ENCODE results near the gene TMEM250. TPM values are rescaled to one million over a fixed set of nuclear protein-coding genes. Genes with fewer than 3 reads are reported as not detected.
"Not testable (repeated sequence)": the region's sequence is repeated elsewhere in the genome, so short reads cannot be mapped to it uniquely, and the experiment has no call there.

Gene TMEM250
- polyA plus RNA-seq, 3 donors: 16.2 to 22.9 (median 19.7) TPM

GRCh38 chr9:136151214-136151804, 32.6 kb upstream of the TMEM250 start:
- DNase-seq (ENCODE audit: extremely low read depth in 1 of 11, low read depth in 9 of 11, low spot score in 4 of 11): no peak

DNA sequence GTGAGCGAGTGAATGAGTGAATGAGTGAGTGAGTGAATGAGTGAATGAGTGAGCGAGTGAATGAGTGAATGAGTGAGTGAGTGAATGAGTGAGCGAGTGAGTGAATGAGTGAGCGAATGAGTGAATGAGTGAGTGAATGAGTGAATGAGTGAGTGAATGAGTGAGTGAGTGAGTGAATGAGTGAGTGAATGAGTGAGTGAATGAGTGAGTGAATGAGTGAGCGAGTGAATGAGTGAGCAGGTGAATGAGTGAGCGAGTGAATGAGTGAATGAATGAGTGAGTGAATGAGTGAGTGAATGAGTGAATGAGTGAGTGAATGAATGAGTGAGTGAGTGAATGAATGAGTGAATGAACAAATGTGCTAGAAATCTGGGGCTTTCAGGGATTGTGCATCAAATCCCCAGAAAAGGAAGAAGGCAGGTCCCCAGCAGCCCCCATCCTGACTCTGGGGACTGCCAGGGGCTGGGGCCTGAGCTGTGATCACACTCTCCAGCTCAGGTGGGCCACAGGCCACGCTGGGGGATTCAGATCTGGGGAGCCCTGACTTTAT, 32.1 kb upstream of the TMEM250 start:
- DNase-seq (ENCODE audit: extremely low read depth in 1 of 11, low read depth in 9 of 11, low spot score in 4 of 11): not testable (repeated sequence)

DNA sequence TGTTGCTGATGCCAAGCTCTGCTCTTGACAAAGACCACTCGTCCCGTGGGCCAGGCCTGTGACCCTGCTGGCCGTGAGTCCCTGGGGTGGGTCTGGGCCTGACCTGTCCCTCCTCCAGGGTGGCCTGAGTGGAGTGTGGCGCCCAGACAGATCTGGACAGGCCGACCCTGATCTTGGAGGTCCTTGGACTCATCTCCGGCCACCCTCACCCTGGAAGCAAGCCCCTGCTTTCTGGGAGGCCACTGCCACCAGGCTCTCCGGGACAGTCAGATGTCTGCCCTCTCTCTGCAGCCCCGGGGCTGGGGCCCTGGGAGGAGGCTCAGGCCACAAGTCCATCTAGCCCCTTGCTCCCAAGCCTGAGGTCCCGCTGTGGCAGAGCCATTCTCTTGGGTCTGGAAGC, 31.2 kb upstream of the TMEM250 start:
- DNase-seq (ENCODE audit: extremely low read depth in 1 of 11, low read depth in 9 of 11, low spot score in 4 of 11): no peak

- no peak for DNase-seq (ENCODE audit: extremely low read depth in 1 of 11, low read depth in 9 of 11, low spot score in 4 of 11)
Observed at GRCh38 chr9:136149337-136149736, 30.7 kb upstream of the TMEM250 start.

GRCh38 chr9:136148766-136149165, 30.1 kb upstream of the TMEM250 start:
- no peak for DNase-seq (ENCODE audit: extremely low read depth in 1 of 11, low read depth in 9 of 11, low spot score in 4 of 11)

GRCh38 chr9:136147890-136148714, 29.4 kb upstream of the TMEM250 start:
- DNase-seq (ENCODE audit: extremely low read depth in 1 of 11, low read depth in 9 of 11, low spot score in 4 of 11): no peak

DNA sequence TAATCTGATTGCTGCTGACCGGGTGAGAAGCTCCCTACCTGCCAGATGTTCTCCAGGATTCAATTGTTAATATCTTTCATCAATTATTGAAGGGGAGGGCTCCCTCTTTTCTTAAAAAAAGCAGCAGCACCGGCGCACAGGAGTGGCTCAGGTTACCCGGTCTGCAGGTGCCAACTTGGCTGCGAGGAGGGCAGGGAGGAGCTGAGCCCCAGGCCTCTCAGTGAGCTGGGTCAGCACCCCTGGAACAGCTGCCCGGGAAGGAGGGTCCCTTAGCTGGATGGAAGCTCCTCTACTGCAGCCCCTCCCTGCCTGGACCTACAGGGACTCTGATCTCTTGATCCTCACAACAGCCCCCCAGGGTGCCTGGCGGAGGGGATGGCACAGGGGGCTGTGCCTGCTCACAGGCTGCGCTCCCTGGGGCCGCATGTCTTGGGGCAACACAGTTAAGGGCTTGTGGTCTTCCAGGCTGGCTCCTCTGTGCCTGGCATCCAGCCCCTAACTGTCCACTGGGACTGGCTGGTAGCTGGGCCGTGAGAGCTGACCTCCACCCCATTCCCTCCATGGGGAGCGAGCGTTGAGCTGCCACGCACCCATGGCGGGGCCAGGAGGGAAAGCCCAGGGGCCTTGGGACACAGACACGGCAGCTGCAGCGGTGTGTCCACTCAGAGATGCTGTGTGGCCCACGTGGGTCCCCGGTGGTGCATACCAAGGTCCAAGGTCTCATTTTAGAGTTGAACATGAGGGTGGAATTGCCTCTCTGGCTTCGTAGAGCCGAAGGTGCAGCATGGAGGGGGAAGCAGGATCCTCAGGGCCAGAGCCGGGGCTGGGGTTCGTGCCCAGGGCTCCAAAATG, 28.6 kb upstream of the TMEM250 start:
- no peak for DNase-seq (ENCODE audit: extremely low read depth in 1 of 11, low read depth in 9 of 11, low spot score in 4 of 11)

DNA sequence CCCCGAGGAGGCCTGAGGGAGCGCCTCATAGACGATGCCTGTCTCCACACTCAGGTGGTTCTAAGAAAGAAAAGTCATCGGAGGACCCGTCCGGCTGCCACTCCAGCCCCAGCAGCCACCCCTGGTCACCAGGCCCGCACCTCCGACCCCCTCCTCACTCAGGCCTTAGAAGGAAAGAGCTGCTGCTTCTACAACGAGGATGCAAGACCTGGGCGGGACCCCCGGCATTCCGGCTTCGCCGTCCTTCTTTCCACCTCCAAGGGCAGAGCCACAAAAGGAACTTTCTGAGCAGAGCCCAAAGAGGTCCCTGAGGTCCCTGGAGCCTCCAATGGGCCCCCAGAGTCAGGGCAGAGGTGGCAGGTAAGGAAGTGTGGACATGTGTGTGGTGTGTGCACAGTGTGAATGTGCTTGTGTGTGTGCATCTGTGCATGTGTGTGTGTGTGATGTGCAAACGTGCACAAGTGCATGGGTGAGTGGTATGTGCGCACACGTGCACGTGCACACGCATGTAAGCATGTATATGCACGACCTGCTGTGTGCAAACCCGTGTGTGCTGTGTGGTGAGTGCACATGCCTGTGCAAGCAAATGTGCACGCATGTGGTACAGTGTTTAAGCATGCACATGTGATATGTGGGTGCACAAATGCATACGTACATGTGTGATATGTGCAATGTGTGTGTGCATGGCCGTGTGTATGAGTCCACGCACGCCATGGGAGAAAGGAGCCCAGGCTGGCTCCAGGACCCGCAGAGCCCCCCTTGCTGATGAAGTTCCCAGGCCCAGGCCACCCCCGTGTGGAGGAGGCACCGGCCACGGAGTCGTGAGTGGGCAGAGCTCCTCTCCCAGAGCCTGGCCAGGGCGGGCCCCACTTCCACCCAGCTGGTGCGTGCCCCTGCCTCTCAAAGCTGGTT, 27.7 kb upstream of the TMEM250 start:
- no peak for DNase-seq (ENCODE audit: extremely low read depth in 1 of 11, low read depth in 9 of 11, low spot score in 4 of 11)

DNA sequence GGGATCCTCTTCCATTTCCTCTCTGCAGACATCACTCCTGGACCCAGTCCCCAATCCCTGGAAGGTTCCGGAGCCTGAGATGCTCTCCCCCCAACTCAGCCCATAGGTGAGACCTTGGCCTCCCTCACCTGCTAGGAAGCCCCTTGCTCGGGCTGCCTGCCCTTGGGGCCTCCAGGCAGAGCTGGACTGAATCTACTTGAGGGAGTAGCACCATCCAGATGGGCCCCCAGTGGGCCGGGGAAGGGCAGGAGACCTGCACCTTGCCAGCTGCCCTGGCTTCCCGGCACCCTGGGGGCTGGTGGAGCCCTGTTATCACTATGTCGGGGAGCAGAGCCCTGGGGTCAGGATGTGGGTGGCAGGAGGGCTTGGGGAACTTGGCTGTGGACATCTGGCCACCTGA, 26.9 kb upstream of the TMEM250 start:
- no peak for DNase-seq (ENCODE audit: extremely low read depth in 1 of 11, low read depth in 9 of 11, low spot score in 4 of 11)

DNA sequence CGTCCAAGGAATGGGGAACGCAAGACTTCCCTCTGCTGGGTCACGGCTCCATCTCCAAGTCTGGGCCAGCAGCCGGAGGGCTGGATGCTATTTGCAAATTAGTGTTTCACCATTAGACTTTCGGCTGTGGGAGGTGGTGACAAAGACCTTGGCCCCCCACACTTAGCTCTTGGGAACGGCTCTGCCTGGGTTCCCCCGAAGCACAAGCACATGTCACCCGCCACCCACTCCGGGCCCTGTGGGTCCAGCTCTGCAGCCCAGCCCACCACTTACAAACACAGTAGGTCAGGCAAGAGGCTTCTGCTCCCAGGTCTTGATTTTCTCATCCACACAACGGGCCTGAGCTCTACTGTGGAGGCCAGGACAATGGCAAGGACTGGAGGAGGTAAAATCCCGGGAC, 25.8 kb upstream of the TMEM250 start:
- no peak for DNase-seq (ENCODE audit: extremely low read depth in 1 of 11, low read depth in 9 of 11, low spot score in 4 of 11)

DNA sequence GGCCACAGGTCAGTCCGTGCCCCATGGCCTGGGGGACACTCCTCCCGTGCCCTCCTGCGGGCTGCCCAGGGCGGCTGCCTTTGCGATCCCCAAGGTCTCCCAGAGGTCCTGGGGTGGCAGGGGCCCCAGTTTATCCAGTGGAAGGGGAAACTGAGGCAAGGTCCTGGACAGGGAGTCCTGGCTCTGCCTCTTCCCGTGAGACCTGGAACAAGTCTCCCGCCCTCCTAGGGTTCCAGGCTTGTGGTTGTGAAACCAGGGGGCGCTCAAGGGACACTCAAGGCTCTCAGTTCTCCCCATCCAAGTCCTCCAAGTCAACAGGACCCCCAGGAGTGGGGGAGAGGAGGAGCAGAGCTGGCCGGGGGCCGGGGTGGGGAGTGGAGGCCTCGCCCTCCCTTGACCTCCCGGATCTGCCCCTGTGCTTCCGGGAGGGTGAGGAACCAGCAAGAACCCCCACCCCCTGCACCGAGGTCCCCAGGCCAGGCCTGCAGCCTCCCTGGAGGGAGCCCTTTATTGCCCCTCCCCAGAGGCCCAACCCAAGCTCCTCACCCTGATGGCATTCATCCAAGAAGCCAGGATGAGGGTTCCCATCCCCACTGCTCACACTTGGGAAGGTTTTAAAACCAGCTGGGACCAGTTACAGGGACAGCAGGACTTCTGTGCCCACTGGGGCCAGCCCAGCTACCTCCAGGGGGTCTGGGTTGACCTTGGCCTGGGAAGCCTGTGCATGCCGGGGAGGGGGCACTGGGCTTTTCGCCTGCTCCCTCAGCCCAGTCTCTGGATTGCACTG, 24.7 kb upstream of the TMEM250 start:
- no peak for DNase-seq (ENCODE audit: extremely low read depth in 1 of 11, low read depth in 9 of 11, low spot score in 4 of 11)

GRCh38 chr9:136142859-136143214, 24.2 kb upstream of the TMEM250 start:
- DNase-seq (ENCODE audit: extremely low read depth in 1 of 11, low read depth in 9 of 11, low spot score in 4 of 11): no peak

GRCh38 chr9:136142414-136142796, 23.7 kb upstream of the TMEM250 start:
- DNase-seq (ENCODE audit: extremely low read depth in 1 of 11, low read depth in 9 of 11, low spot score in 4 of 11): no peak

DNA sequence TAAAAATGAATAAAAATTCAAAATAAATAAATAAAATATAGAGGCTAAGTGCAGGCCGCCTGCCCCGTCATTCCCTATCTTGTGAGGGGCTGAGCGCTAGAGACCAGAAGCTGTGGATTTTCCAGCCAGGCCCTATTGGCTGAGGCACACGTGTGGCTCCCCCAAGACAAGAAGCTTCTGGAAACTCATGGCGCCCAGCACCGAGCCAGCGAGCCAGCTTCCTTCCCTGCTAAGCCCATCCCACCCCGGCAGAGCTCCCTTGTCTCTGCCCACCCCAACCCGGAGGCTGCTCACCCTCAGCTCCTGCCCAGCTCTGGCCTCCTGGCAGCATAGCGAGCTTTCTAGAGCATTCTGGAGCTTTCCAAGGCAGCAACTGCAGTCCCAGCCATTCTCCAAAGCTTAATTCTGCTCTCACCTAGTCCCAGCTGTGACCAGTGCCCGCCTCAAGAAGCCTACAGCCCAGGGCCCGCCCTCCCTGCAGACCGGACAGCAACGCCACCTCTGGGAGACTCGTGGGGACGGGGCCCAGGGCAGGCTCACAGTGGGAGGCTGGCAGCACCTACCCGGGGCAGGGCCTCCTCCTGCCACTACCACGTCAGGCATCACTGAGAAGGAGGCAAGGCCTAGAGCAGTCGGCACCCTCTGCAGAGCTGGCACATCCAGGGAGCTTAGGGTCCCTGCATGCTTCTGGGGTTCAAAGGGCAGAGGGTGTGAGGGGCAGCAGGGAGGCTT, 23.2 kb upstream of the TMEM250 start:
- no peak for DNase-seq (ENCODE audit: extremely low read depth in 1 of 11, low read depth in 9 of 11, low spot score in 4 of 11)

- DNase-seq (ENCODE audit: extremely low read depth in 1 of 11, low read depth in 9 of 11, low spot score in 4 of 11): no peak
Observed at GRCh38 chr9:136140966-136141365, 22.3 kb upstream of the TMEM250 start.

DNA sequence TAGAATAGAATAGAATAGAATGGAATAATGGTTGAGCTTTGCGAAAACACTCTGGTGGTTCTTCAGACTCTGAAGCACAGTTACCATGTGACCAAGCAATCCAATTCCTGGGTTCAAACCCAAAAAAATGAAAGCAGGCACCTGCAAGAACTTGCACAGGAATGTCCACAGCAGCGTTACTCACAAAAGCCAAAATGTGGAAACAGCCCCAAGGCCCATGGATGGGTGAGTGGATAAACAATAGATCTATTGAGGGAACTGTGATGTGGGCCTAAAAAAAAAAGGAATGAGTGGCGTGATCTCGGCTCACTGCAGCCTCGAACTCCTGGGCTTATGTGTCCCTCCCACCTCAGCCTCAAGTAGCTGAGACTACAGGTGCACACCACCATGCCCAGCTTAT, 21.4 kb upstream of the TMEM250 start:
- no peak for DNase-seq (ENCODE audit: extremely low read depth in 1 of 11, low read depth in 9 of 11, low spot score in 4 of 11)

DNA sequence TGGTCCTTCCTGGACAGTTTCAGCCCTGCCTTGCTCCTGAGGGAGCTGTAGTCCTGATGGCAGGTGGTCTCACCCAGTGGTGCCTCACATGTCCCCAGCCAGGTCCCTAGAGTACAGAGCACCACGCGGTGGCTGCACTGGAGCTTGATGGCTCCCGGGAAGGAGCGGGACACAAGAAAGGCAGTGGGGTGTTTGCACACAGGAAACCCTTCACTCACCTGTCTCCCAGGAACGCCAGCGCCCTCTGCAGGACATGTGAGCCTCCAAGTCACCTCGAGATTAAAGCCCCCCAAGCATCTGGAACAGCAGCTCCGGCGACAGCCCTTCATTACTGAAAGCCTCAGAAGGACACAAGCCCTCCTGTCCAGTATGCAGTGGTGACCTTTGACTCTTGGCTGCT, 19.9 kb upstream of the TMEM250 start:
- DNase-seq (ENCODE audit: extremely low read depth in 1 of 11, low read depth in 9 of 11, low spot score in 4 of 11): no peak

Measured in renal cortex interstitium (tissue), 11 donors.